Measurements from ENCODE around the gene KRT36.

DNA sequence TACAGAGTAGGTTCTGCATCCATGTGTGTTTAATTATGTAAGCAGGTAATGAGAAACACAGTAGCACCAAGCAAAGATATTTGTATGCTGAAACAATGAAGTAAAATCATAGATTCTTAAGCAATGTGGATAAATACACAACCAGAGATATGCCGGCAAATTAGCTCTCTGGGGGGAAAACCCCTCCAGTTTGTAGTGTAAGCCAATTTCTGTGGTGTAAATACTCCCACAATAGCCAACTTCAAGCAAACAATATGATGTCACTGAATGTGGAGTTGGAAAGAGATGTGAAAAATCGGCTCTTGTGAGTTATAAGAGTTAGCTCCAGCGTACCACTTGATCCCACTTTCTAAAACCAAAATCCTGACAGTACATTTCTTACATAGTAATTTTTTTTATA lies 45.1 kb downstream of the KRT36 start:
- TF ChIP-seq POLR2A (IDR thresholded peaks at IDR 0.05) = no peak
- TF ChIP-seq, protein P1, sequence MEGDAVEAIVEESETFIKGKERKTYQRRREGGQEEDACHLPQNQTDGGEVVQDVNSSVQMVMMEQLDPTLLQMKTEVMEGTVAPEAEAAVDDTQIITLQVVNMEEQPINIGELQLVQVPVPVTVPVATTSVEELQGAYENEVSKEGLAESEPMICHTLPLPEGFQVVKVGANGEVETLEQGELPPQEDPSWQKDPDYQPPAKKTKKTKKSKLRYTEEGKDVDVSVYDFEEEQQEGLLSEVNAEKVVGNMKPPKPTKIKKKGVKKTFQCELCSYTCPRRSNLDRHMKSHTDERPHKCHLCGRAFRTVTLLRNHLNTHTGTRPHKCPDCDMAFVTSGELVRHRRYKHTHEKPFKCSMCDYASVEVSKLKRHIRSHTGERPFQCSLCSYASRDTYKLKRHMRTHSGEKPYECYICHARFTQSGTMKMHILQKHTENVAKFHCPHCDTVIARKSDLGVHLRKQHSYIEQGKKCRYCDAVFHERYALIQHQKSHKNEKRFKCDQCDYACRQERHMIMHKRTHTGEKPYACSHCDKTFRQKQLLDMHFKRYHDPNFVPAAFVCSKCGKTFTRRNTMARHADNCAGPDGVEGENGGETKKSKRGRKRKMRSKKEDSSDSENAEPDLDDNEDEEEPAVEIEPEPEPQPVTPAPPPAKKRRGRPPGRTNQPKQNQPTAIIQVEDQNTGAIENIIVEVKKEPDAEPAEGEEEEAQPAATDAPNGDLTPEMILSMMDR (IDR thresholded peaks at IDR 0.05) = no peak

Data from uterus (tissue), 2 donors.